ENCODE results near the gene DHX9. TPM values are rescaled to one million over a fixed set of nuclear protein-coding genes. Genes with fewer than 3 reads are reported as not detected.

Gene DHX9
- total RNA-seq, 1 donor from 2014 or later = 61.9 TPM

DNA sequence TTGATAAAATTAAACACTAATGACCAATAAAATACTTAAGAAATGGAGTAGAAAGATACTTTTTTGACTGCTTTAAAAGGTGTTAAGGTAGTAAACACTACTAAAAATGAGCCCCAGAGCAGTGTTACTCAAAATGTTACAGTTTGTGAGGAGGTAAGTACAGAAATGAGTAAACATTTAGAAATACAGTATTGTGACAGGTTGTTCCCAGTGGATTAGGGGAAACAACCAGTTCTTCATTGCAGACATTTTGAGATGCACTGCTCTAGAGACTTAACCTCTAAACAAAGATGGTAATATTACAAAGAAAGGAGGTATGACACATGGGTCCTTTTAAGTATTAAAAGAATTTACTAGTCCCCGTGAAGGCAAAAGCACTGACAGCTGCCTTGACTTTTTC is 12.7 kb downstream of the DHX9 start:
- intact Hi-C loops (cut with micrococcal nuclease) = no loop called here
- peaks cover 27% of the 10 kb centered on the region for H3K4me1 ChIP-seq
- no peak for DNase-seq
- no peaks in the 10 kb centered on the region for H3K9me3 ChIP-seq (replicated peaks)
- H3K4me3 ChIP-seq = no peak overlapping the region
- no peak for TF ChIP-seq CTCF (IDR thresholded peaks at IDR 0.05; ENCODE audit: borderline replicate concordance)
- no peak overlapping the region for H3K27ac ChIP-seq (replicated peaks)
- H3K27me3 ChIP-seq (ENCODE audit: low read depth) = no peaks in the 10 kb centered on the region
- H3K36me3 ChIP-seq = peaks cover 98% of the 10 kb centered on the region

DNA sequence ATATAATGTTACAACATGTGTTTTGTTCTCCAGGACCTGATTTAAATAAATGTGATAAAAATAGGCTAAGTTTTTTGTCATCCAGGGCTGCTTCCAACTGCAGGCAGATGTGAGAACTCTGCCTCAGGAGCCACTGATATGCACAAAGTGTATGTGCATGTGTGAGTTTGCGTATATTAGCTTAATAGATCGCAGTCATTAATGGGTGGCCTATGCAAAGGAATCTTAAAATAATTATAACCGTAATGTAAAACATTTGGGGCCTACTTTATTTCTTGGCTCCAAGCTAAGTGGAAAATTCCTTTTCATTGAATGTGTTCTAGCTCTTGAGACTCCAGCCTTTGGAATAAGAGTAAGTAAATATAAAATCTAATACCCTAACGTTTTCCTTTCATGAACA is 16.8 kb downstream of the DHX9 start:
- Histone ChIP-seq H3K9me3 (replicated peaks) (no peaks in the 10 kb centered on the region), H3K27me3 (ENCODE audit: low read depth) (no peaks in the 10 kb centered on the region), H3K36me3 (peaks cover 98% of the 10 kb centered on the region), H3K4me1 (peaks cover 8% of the 10 kb centered on the region), H3K4me3 (no peak overlapping the region), H3K27ac (replicated peaks) (no peak overlapping the region)
- TF ChIP-seq CTCF (IDR thresholded peaks at IDR 0.05; ENCODE audit: borderline replicate concordance) = no peak
- intact Hi-C loops (cut with micrococcal nuclease) = no loop called here
- no peak for DNase-seq

- Histone ChIP-seq H3K4me3 (no peak overlapping the region), H3K27me3 (ENCODE audit: low read depth) (no peaks in the 10 kb centered on the region), H3K9me3 (replicated peaks) (no peaks in the 10 kb centered on the region), H3K27ac (replicated peaks) (no peak overlapping the region), H3K4me1 (peaks cover 8% of the 10 kb centered on the region), H3K36me3 (peaks cover 100% of the 10 kb centered on the region)
- no peak for TF ChIP-seq CTCF (IDR thresholded peaks at IDR 0.05; ENCODE audit: borderline replicate concordance)
- intact Hi-C loops (cut with micrococcal nuclease) = no loop called here
- DNase-seq = no peak
Observed at GRCh38 chr1:182857212-182857611, 18.1 kb downstream of the DHX9 start.

- intact Hi-C loops (cut with micrococcal nuclease) = no loop called here
- TF ChIP-seq CTCF (IDR thresholded peaks at IDR 0.05; ENCODE audit: borderline replicate concordance) = no peak
- peaks cover 100% of the 10 kb centered on the region for H3K36me3 ChIP-seq
- H3K4me3 ChIP-seq = no peak overlapping the region
- peaks cover 3% of the 10 kb centered on the region for H3K4me1 ChIP-seq
- no peak for DNase-seq
- no peaks in the 10 kb centered on the region for H3K27me3 ChIP-seq (ENCODE audit: low read depth)
- H3K27ac ChIP-seq (replicated peaks) = no peak overlapping the region
- H3K9me3 ChIP-seq (replicated peaks) = no peaks in the 10 kb centered on the region
Observed at GRCh38 chr1:182860658-182861057, 21.5 kb downstream of the DHX9 start.

GRCh38 chr1:182861994-182862393 is 22.8 kb downstream of the DHX9 start:
- Histone ChIP-seq H3K4me3 (no peak overlapping the region), H3K9me3 (replicated peaks) (no peaks in the 10 kb centered on the region), H3K36me3 (peaks cover 100% of the 10 kb centered on the region), H3K4me1 (no peaks in the 10 kb centered on the region), H3K27me3 (ENCODE audit: low read depth) (no peaks in the 10 kb centered on the region), H3K27ac (replicated peaks) (no peak overlapping the region)
- intact Hi-C loops (cut with micrococcal nuclease) = no loop called here
- DNase-seq = no peak
- no peak for TF ChIP-seq CTCF (IDR thresholded peaks at IDR 0.05; ENCODE audit: borderline replicate concordance)

DNA sequence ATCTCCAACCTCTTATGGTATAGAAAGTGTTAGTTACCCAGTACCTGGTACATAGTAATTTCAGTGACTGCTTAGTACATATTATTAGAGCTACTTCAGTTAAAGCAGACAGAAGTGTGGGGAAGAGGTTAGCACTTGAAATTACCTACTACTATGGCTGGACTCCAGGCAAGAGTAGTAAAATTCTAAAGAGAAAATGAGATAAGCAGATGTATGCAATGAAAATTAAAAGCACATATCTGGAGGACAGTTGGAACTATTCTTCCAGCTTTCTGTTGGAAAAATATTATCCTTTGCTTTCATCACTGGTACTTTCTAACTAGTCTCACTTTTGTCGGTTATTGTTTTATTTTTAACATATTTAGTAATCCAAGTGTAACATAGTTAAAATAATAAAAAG is 23.7 kb downstream of the DHX9 start:
- no peak for DNase-seq
- Histone ChIP-seq H3K4me3 (no peak overlapping the region), H3K27me3 (ENCODE audit: low read depth) (no peaks in the 10 kb centered on the region), H3K36me3 (peaks cover 100% of the 10 kb centered on the region), H3K27ac (replicated peaks) (no peak overlapping the region), H3K4me1 (no peaks in the 10 kb centered on the region), H3K9me3 (replicated peaks) (no peaks in the 10 kb centered on the region)
- no peak for TF ChIP-seq CTCF (IDR thresholded peaks at IDR 0.05; ENCODE audit: borderline replicate concordance)
- intact Hi-C loops (cut with micrococcal nuclease) = no loop called here
